HepG2 (cell line): Measurements from ENCODE around the gene SSBP4. TPM values are rescaled to one million over a fixed set of nuclear protein-coding genes. Genes with fewer than 3 reads are reported as not detected.

Source experiments
- ARNT2 ChIP-seq: sonication (generic); formaldehyde crosslinking; IDR thresholded peaks from 2 replicates; pipeline ENCODE4 v1.8.0; 2022; ENCODE audit warnings: mild to moderate bottlenecking, low read depth, missing genetic modification reagents, moderate library complexity
- CBX2 ChIP-seq, 2 experiments: fragments of 200-600 bp in 1 of 2; sonication (generic); formaldehyde crosslinking in 1 of 2; IDR thresholded peaks; 2 replicates each; pipeline versions ENCODE4 v1.7.0 to v1.8.1; 2018 to 2022; ENCODE audit warnings: low read depth in 2 of 2, low read length in 1 of 2, mild to moderate bottlenecking in 1 of 2, missing genetic modification reagents in 1 of 2
- CENPT ChIP-seq: sonication (generic); formaldehyde crosslinking; IDR thresholded peaks from 2 replicates; pipeline ENCODE4 v1.8.0; 2022; ENCODE audit warnings: low read depth, mild to moderate bottlenecking, moderate library complexity, missing genetic modification reagents
- HHEX ChIP-seq: IDR thresholded peaks from 2 replicates; pipeline ENCODE4 v1.6.1; 2016; ENCODE audit warnings: control low read depth
- HOXD1 ChIP-seq: sonication (generic); formaldehyde crosslinking; IDR thresholded peaks from 2 replicates; pipeline ENCODE4 v1.5.0; 2020; ENCODE audit warnings: missing genetic modification reagents
- JARID2 ChIP-seq: sonication (generic); formaldehyde crosslinking; IDR thresholded peaks from 2 replicates; pipeline ENCODE4 v1.8.1; 2023; ENCODE audit warnings: missing genetic modification reagents, inconsistent platforms; ENCODE audit not compliant: insufficient replicate concordance
- JUND ChIP-seq: sonication (generic); formaldehyde crosslinking; IDR thresholded peaks from 2 replicates; pipeline ENCODE4 v1.8.0; 2022; ENCODE audit warnings: mild to moderate bottlenecking, missing genetic modification reagents
- KLF15 ChIP-seq: sonication (generic); formaldehyde crosslinking; IDR thresholded peaks from 2 replicates; pipeline ENCODE4 v1.8.1; 2023; ENCODE audit warnings: borderline replicate concordance, mild to moderate bottlenecking, inconsistent platforms, missing genetic modification reagents, mixed read lengths
- KLF16 ChIP-seq, 2 experiments: sonication (generic) in 1 of 2; formaldehyde crosslinking in 1 of 2; IDR thresholded peaks; 2 replicates each; pipeline versions ENCODE4 v1.6.1 to v1.8.0; 2016 to 2023; ENCODE audit warnings: missing genetic modification reagents in 2 of 2, missing compliant biosample characterization in 1 of 2
- KLF6 ChIP-seq: IDR thresholded peaks from 2 replicates; pipeline ENCODE4 v1.8.0; 2016; ENCODE audit warnings: missing biosample characterization, missing genetic modification reagents
- NFIB ChIP-seq: sonication (generic); formaldehyde crosslinking; IDR thresholded peaks from 2 replicates; pipeline ENCODE4 v1.9.0; 2021; ENCODE audit warnings: missing genetic modification reagents, mild to moderate bottlenecking, borderline replicate concordance
- POLR2AphosphoS2 ChIP-seq: IDR thresholded peaks from 2 replicates; pipeline ENCODE4 v1.6.1; 2011; ENCODE audit warnings: low read depth, low read length, improper control_type of control experiment
- RFXANK ChIP-seq: IDR thresholded peaks from 2 replicates; pipeline ENCODE4 v1.6.1; 2016
- ZBTB7A ChIP-seq: sonication (generic); formaldehyde crosslinking; IDR thresholded peaks from 2 replicates; pipeline ENCODE4 v1.8.0; 2022; ENCODE audit warnings: mild to moderate bottlenecking, missing genetic modification reagents
- ZFP36L2 ChIP-seq: sonication (generic); formaldehyde crosslinking; IDR thresholded peaks from 2 replicates; pipeline ENCODE4 v1.4.0; 2020; ENCODE audit warnings: missing genetic modification reagents
- ZNF224 ChIP-seq: sonication (generic); formaldehyde crosslinking; IDR thresholded peaks from 2 replicates; pipeline ENCODE4 v1.5.0; 2020; ENCODE audit warnings: mild to moderate bottlenecking, missing genetic modification reagents
- ZNF253 ChIP-seq: sonication (generic); formaldehyde crosslinking; IDR thresholded peaks from 2 replicates; pipeline ENCODE4 v1.8.0; 2022; ENCODE audit warnings: mild to moderate bottlenecking, missing genetic modification reagents, borderline replicate concordance
- ZNF292 ChIP-seq: sonication (generic); formaldehyde crosslinking; IDR thresholded peaks from 2 replicates; pipeline ENCODE4 v1.8.1; 2022; ENCODE audit warnings: mild to moderate bottlenecking, low read depth, missing genetic modification reagents, borderline replicate concordance
- ZNF432 ChIP-seq: sonication (generic); formaldehyde crosslinking; IDR thresholded peaks from 2 replicates; pipeline ENCODE4 v1.5.0; 2020; ENCODE audit warnings: missing genetic modification reagents, mild to moderate bottlenecking, borderline replicate concordance
- ZNF792 ChIP-seq: IDR thresholded peaks from 2 replicates; pipeline ENCODE4 v1.6.1; 2016
- polyA plus RNA-seq, 8 experiments: library from polyadenylated mRNA; depleted of rRNA in 3 of 8; stranded (reverse) in 7 of 8; unstranded in 1 of 8; fragments of >200 nt; fragmentation: Illumina TruSeq in 4 of 8; extraction: Trizol in 4 of 8; gene quantifications; 2 replicates each; pipeline versions ENCODE4 v1.2.1 to v1.2.3, GENCODE V29; 2011 to 2016; ENCODE audit warnings: low read depth in 4 of 8, missing spikeins in 1 of 8, mixed read lengths in 1 of 8; ENCODE audit not compliant: insufficient read depth in 1 of 8
- total RNA-seq, 5 experiments: library from RNA; depleted of rRNA; stranded (reverse); fragments of >200 nt; fragmentation: Illumina TruSeq; extraction: Trizol; gene quantifications; 2 replicates each; pipeline ENCODE4 v1.2.3, GENCODE V29; 2016; ENCODE audit warnings: low read depth in 1 of 5
- TF ChIP-seq, protein P1 (sequence below): sonication (generic); formaldehyde crosslinking; IDR thresholded peaks from 2 replicates; pipeline ENCODE4 v1.4.0; 2020; ENCODE audit warnings: missing genetic modification reagents
- TF ChIP-seq, protein P2 (sequence below): IDR thresholded peaks from 2 replicates; pipeline ENCODE4 v1.6.1; 2016; ENCODE audit warnings: low read depth
- TF ChIP-seq, protein P3 (sequence below): IDR thresholded peaks from 2 replicates; pipeline ENCODE4 v1.6.1; 2016; ENCODE audit warnings: low read depth, borderline replicate concordance
- TF ChIP-seq, protein P4 (sequence below): sonication (generic); formaldehyde crosslinking; IDR thresholded peaks from 2 replicates; pipeline ENCODE4 v1.8.0; 2022; ENCODE audit warnings: mild to moderate bottlenecking, missing genetic modification reagents, moderate library complexity

Gene SSBP4
- total and polyA plus RNA-seq, 2 of the 13 experiments (the other 11 are each of a cell fraction or from before 2014, with no cell fraction given), result 20.8 to 39.5 TPM

DNA sequence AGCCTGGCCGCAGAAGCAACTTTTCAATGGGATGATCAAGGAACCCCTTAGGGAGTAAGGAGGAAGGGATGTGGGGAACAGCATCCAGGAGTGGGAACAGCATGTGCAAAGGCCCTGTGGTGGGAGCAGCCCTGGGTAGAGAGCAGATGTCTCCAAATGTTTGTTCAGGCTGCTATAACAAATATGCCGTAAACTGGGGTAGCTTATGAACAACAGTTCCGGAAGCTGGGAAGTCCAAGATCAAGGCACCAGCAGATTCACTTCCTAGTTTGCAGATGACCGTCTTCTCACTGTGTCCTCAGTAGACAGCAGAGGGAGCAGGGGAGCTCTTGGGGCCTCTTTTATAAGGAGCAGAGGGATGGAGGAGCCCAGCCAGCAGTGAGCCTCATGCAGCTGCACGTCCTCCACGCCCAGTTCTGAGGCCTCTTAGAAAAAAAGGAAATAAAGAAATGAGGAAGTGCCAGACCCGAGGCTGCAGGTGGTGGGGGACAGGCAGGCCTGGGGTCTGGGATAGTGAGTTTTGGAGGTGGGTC lies 17.6 kb upstream of the SSBP4 start (continued):
- TF ChIP-seq, protein P1, sequence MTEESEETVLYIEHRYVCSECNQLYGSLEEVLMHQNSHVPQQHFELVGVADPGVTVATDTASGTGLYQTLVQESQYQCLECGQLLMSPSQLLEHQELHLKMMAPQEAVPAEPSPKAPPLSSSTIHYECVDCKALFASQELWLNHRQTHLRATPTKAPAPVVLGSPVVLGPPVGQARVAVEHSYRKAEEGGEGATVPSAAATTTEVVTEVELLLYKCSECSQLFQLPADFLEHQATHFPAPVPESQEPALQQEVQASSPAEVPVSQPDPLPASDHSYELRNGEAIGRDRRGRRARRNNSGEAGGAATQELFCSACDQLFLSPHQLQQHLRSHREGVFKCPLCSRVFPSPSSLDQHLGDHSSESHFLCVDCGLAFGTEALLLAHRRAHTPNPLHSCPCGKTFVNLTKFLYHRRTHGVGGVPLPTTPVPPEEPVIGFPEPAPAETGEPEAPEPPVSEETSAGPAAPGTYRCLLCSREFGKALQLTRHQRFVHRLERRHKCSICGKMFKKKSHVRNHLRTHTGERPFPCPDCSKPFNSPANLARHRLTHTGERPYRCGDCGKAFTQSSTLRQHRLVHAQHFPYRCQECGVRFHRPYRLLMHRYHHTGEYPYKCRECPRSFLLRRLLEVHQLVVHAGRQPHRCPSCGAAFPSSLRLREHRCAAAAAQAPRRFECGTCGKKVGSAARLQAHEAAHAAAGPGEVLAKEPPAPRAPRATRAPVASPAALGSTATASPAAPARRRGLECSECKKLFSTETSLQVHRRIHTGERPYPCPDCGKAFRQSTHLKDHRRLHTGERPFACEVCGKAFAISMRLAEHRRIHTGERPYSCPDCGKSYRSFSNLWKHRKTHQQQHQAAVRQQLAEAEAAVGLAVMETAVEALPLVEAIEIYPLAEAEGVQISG, result no peak
- TF ChIP-seq ZFP36L2, result no peak
- TF ChIP-seq KLF6, result no peak
- TF ChIP-seq KLF16 (CRISPR knock-in tag; IDR thresholded peaks at IDR 0.05), result no peak
- TF ChIP-seq, protein P2, sequence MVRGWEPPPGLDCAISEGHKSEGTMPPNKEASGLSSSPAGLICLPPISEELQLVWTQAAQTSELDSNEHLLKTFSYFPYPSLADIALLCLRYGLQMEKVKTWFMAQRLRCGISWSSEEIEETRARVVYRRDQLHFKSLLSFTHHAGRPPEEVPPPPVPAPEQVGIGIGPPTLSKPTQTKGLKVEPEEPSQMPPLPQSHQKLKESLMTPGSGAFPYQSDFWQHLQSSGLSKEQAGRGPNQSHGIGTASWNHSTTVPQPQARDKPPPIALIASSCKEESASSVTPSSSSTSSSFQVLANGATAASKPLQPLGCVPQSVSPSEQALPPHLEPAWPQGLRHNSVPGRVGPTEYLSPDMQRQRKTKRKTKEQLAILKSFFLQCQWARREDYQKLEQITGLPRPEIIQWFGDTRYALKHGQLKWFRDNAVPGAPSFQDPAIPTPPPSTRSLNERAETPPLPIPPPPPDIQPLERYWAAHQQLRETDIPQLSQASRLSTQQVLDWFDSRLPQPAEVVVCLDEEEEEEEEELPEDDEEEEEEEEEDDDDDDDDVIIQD (CRISPR knock-in tag), result no peak
- TF ChIP-seq ZNF253 (CRISPR knock-in tag), result no peak
- no peak for TF ChIP-seq HHEX (CRISPR knock-in tag)
- TF ChIP-seq, protein P3, sequence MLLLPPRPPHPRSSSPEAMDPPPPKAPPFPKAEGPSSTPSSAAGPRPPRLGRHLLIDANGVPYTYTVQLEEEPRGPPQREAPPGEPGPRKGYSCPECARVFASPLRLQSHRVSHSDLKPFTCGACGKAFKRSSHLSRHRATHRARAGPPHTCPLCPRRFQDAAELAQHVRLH (CRISPR knock-in tag), result peak; percentile 52; the same call in 1 of the 2 replicates
- no peak for TF ChIP-seq CENPT (CRISPR knock-in tag)
- TF ChIP-seq JARID2 (CRISPR knock-in tag), result no peak
- TF ChIP-seq CBX2 (IDR thresholded peaks at IDR 0.05; ENCODE audit: low read depth, low read length), result no peak
- no peak for TF ChIP-seq CBX2 (CRISPR knock-in tag; IDR thresholded peaks at IDR 0.05; ENCODE audit: low read depth)
- TF ChIP-seq JUND (CRISPR knock-in tag), result no peak
- 0 out of 2 replicates have a peak, but pooled peaks have one; percentile 25 for TF ChIP-seq ZNF792
- TF ChIP-seq RFXANK, result no peak
- no peak for TF ChIP-seq ZNF224 (CRISPR knock-in tag)
- TF ChIP-seq HOXD1 (CRISPR knock-in tag), result no peak
- no peak for TF ChIP-seq POLR2AphosphoS2
- no peak for TF ChIP-seq ZNF292
- TF ChIP-seq ZBTB7A, result no peak
- no peak for TF ChIP-seq KLF15 (CRISPR knock-in tag)
- TF ChIP-seq, protein P4, sequence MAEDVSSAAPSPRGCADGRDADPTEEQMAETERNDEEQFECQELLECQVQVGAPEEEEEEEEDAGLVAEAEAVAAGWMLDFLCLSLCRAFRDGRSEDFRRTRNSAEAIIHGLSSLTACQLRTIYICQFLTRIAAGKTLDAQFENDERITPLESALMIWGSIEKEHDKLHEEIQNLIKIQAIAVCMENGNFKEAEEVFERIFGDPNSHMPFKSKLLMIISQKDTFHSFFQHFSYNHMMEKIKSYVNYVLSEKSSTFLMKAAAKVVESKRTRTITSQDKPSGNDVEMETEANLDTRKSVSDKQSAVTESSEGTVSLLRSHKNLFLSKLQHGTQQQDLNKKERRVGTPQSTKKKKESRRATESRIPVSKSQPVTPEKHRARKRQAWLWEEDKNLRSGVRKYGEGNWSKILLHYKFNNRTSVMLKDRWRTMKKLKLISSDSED, result no peak
- no peak for TF ChIP-seq NFIB
- TF ChIP-seq ARNT2 (CRISPR knock-in tag), result no peak; the same call in 1 of the 2 replicates
- TF ChIP-seq ZNF432 (CRISPR knock-in tag), result no peak
